Subcutaneous preadipocyte (primary cell): ENCODE data around the gene CDH22. TPM values are rescaled to one million over a fixed set of nuclear protein-coding genes. Genes with fewer than 3 reads are reported as not detected.

Experiments used
- total RNA-seq: library from RNA; depleted of rRNA; stranded (reverse); fragments of >200 nt; gene quantifications from 2 replicates; pipeline ENCODE4 v1.2.3, GENCODE V29; 2012

CDH22 gene
- under 0.01 TPM in 1 of 2 replicates, not detected in the other for total RNA-seq

GRCh38 chr20:46308258-46309157 lies at the start of gene CDH22:
CDH22 (minus strand) TSS chr20:46308498; CDS start chr20:46251294, 57,204 bp downstream.

Other genes with a start within 250 kb of the CDH22 start
- 12.9 and 20.7 TPM in 2 replicates for gene NCOA5, start 218.5 kb downstream of the CDH22 start, total RNA-seq
- gene CD40, start 190.2 kb downstream of the CDH22 start, total RNA-seq, result 4.7 and 9.6 TPM in 2 replicates
- gene ELMO2, start 98.1 kb upstream of the CDH22 start, total RNA-seq, result 29.8 and 36.9 TPM in 2 replicates
- under 0.01 and 0.37 TPM in 2 replicates for gene ZNF334, start 205.1 kb upstream of the CDH22 start, total RNA-seq
- gene OCSTAMP, start 242.2 kb upstream of the CDH22 start, total RNA-seq, result not detected in 2 replicates